Cardiac septum (tissue), 1 donor: ENCODE measurements around the gene SNED1. TPM values are rescaled to one million over a fixed set of nuclear protein-coding genes. Genes with fewer than 3 reads are reported as not detected.

ENCODE experiments used
- DNase-seq: peaks from one replicate; pipeline ENCODE4 v3.0.0-alpha.2; 2020; ENCODE audit warnings: low spot score
- intact Hi-C: fragments of 100-400 bp; cut with DNase I; formaldehyde crosslinking; loops from one replicate; pipeline ENCODE4 v1.14.0; 2022
- total RNA-seq: library from RNA; stranded (reverse); fragmentation: NEBNext Ultra II Directional; extraction: Animal tissue kit (Norgen Biotek cat#: 25700); gene quantifications from one replicate; pipeline ENCODE4 v1.2.1, GENCODE V29; 2021
- donor health status: DM: no; HTN: no; CAD: no.

Gene SNED1
- total RNA-seq, 1 donor from 2014 or later, result 9.7 TPM

- peak; percentile 55 for DNase-seq
These were observed 36.9 kb downstream of the SNED1 start for GRCh38 chr2:241035142-241035817.

DNA sequence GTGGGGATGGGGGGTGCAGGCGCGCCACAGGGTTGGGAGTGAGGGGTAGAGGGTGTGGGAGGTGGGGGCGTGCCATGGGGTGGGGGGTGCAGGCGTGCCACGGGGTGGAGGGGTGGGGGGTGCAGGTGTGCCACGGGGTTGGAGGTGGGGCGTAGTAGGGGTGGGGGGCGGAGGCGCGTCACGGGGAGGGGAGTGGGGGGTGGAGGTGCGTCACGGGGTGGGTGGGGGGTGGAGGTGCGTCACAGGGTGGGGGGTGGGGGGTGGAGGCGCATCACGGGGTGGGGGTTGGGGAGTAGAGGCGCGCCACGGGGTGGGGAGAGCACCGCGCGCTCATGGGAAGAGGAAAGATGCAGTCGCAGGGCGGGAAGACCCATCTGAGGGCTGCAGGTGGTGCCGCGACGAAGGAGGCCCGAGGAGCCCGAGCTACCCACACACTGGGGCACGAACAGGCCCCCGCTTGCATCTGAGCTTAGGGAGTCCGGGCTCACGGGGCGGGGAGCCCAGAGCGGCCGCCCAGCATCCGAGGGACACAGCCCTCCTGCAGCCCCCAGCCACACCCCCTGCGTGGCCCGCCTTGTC lies 37.5 kb downstream of the SNED1 start:
- no peak for DNase-seq
- intact Hi-C loops, result no loop called here

More at GRCh38 chr2:241035142-241035817, 36.9 kb downstream of the SNED1 start:
- intact Hi-C loops, result no loop called here

DNA sequence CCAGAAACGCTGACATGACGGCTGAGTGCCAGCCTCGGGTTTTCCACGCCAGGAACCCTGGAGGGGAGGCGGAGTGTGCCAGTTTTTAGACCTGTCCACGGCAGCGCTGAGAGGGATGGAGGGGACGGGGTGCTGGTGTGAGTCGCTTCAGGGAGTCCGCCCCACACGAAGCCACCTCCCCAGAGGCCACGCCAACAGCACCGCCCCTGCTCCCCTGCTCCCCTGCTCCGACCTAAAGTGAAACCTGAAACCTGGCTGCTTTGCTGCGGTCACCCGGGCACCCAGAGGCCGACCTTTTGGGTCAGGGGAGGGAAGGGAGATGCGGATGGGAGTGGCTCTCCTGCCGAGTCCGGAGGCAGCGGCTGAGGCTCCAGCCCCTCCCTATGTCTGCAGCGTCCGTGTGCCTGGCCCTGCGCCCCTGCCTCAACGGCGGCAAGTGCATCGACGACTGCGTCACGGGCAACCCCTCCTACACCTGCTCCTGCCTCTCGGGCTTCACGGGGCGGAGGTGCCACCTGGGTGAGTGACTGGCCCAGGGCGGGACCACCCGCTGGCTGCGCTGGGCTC lies 38.1 kb downstream of the SNED1 start:
- peak; percentile 70 for DNase-seq
- intact Hi-C loops, result no loop called here

DNA sequence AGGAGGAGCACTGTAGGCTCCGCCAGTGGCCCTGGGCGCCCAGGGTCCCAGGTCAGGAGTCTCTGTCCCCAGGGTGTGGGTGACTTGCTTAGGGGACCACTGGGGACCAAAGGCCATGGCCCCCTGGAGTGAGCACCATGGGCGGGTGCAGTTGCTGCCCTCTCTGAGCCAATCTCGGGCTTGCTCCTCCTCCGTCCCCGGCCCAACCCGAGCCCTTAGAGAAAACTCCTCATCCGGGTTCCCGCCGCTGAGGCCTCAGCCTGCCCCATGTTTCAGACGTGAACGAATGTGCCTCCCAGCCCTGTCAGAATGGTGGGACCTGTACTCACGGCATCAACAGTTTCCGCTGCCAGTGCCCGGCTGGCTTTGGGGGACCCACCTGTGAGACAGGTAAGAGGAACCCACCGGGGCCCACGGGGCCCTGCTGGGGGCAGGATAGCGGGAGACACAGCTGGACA lies 38.6 kb downstream of the SNED1 start:
- intact Hi-C loops, result no loop called here
- DNase-seq, result no peak

- intact Hi-C loops, result no loop called here
- DNase-seq, result no peak
These were observed 39.1 kb downstream of the SNED1 start for GRCh38 chr2:241037498-241037897.

DNA sequence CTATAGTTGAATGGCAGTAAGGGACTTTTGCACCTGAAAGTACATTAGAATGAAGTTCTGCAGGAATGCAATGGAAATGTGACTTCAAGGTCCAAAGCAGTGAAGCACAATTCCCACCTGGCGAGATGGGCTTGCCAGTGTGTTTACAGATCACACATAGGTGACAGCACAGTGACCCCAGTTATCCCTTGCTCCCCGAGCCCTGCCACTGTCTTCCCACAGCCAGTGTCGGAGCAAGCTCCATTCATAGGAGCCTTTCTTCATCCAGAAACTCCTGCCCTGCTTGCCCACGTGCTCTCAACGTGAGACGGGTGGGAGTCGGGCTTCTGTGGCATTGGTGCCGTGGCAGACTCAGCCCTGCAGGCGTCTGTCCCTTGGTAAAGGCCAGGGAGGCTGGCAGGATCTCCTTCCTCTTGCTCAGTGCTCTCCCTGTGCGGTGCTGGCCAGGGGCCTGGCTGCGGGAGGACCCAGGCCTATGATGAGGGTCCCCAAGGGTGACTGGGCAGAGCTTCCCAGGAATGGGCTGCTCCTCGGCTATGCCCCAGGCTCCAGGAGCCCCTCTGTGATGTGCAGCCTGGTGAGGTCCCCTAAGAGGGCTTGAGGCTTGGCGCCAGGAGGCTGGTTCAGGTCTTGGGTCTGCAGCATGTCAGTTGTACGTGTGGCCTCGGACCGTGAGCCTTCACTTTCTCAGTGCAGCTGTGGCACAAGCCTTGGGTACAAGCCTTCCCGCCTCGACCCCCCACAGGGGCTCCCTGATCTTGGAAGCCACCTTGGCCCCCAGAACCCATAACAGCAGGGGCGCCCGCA lies 40.2 kb downstream of the SNED1 start:
- DNase-seq, result no peak
- intact Hi-C loops, result no loop called here

DNA sequence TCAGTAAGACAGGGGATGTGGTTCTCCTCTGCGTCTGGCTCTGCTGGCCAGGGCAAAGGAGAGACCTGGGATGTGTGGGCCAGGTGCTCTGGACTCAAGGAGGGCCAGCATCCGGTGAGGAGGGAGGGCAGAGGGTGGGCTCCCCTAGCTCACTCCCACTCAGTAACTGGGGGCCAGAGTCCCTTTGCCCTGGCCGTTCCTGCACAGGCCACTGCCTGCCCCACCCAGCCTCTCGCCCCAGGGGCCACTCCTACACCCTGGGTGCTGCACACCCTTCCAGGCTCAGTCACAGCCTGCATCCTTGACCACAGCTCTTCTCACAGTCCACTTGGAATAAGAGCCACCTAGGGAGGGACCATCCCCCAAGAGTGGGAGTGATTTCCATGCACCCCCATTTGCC lies 41.0 kb downstream of the SNED1 start:
- DNase-seq, result no peak
- intact Hi-C loops, result no loop called here

DNA sequence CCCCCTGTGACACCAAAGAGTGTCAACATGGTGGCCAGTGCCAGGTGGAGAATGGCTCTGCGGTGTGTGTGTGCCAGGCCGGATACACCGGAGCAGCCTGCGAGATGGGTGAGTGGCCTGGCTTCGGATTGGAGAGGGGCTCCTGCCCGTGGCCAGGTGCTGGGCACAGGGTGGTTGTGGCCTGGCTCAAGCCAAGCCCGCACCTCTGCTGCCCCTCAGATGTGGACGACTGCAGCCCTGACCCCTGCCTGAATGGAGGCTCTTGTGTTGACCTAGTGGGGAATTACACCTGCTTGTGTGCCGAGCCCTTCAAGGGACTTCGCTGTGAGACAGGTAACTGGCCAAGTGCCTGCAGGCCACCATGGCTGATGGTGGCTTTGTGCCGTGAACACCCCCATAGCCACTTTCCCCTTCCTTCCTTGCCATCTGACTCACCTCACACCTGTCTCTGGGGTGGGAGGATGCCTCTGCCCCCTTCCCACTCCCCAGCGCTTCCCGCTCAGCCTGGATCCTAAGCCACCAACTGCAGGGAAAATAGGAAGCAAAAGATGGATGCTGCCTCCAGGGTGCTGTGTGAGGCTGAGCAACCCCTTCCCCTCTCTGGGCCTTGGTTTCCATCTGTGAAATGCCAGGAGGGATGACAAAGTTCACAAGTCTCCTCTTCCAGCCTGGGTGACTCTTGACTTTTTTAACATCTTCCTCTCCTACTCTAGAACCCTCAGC lies 41.8 kb downstream of the SNED1 start:
- DNase-seq, result no peak
- intact Hi-C loops, result no loop called here

DNA sequence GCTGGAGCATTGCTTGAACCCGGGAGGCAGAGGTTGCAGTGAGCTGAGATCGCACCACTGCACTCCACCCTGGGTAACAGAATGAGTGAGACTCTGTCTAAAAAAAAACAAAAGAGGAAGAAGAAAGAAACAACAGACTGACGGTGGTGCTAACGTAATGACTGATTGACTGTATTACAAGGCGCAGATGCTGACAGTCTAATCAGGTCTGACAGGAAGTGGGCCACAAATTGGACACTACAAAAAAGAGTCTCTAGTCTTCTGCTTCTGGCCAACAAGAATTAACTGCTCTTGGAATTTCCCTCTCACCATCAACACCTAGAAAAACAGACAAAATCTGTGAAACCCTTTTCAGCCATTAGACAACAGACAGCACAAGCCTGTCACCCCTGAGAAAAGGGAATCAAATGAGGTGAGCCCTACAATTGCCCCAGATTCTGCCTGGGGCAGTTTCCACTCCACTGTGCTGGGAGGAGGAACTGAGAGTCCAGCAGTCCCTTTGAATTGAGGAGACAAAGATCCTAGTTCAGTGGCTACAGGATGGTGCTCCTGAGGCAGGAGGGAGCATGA lies 43.3 kb downstream of the SNED1 start:
- intact Hi-C loops, result no loop called here
- DNase-seq, result no peak

DNA sequence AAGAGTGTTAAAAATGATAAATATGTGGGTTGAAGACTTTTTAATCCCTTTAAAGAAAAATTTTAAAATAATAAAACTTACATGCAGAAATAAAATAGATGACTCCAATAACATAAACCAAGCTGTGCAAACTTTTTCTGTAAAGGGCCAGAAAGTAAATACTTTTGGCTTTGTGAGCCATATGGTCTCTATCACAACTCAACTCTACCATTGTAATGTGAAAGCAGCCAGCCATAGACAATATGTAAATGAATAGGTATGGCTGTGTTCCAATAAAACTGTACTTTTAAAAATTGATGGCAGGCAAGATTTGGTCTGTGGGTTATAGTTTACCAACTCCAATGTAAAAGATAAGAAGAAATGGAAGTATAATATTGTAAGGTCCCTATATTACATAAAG lies 45.2 kb downstream of the SNED1 start:
- intact Hi-C loops, result no loop called here

GRCh38 chr2:241047253-241048010 lies 49.0 kb downstream of the SNED1 start:
- intact Hi-C loops, result no loop called here
- DNase-seq, result no peak

More for the DNA sequence above, 45.2 kb downstream of the SNED1 start:
- DNase-seq, result no peak

DNA sequence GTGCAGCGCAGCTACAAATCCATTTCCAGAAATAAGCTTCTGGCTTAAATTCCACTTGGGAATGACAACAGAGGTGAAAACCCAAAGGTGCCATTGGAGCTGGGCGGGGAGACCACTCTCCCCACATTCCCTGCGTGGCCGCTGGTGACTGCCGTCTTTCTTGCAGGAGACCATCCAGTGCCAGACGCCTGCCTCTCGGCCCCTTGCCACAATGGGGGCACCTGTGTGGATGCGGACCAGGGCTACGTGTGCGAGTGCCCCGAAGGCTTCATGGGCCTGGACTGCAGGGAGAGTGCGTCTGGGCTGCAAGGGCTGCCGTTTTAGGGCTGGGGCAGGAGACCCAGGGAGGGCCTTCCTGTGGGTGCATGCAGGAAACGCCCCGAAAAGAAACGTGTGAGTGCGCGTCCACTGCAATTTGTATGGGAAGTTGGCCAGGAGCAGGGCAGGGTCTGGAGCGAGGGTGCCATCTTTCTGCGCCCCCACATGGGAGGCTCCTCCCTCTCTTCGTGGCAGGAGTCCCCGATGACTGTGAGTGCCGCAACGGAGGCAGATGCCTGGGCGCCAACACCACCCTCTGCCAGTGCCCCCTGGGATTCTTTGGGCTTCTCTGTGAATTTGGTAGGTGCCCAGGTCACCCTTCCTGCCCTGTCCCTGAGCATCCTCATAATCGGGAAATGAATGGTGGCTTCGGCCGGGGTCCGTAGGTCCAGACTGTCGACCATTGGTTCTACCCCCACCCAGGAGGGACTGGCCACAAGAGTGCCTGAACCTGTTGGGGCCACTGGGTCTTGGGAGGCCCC lies 49.9 kb downstream of the SNED1 start:
- DNase-seq, result peak; percentile 53
- intact Hi-C loops, result no loop called here

DNA sequence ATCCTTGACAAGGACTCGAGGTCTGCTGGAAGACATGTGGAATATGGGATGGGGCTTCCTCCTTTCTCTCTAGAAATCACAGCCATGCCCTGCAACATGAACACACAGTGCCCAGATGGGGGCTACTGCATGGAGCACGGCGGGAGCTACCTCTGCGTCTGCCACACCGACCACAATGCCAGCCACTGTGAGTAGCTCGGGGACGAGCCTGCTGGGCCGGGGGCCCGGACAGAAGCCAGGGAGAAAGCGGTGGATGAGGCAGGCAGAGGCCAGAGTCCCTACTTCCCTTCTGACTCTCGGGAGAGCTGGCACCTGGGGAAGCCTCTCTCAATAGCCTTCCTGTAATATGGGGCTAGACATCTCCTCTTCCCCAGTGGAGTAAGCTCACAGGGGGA lies 50.5 kb downstream of the SNED1 start:
- intact Hi-C loops, result no loop called here
- DNase-seq, result peak; percentile 15

GRCh38 chr2:241049739-241050623 lies 51.6 kb downstream of the SNED1 start:
- DNase-seq, result peak; percentile 64
- intact Hi-C loops, result no loop called here

DNA sequence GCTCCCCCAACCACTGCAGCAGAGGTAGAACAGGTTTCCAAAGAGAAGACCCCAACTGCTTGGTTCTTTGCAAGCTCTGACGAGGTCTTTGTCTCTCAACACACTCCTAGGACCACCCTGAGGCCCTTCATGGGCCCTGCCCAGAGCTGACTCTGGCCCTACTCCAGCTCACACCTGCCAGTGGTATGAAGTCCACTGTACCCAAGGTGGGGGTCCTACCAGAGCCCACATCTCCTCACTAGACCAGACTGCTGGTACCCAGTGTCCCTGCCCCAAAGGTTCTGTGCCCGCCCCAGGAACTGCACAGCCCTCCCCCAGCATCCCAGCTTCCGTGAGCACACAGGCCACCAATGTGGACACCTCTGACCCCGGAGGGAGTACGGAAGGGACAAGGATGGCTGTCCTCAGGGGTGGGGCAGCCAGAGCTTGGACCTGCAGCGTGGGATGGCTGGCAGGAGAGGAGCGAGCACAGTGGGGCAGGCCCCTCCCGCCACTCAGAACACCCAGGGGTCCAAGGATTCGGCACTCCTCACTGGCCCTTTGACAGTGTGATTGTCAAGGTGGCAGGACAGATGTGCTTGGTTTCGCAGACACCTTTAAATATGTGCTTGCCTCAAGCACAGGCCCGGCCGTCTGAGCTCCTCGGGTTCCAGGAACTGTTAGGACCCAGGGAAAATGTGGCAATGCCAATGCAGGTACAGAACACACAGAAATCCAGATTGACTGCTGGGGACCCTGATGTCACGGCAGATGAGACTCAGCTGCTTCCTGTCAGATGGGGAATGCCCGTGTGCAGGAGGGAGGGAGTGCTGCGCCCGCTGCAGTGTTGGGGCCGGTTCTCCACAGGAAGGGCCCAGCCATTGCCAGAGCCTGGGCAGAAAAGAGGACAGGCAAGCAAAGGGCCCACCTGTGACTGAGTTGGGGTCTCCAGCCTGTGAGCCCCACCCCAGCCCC lies 52.5 kb downstream of the SNED1 start:
- peak; percentile 50 for DNase-seq
- intact Hi-C loops, result no loop called here
